GM12873 (cell line): ENCODE results near the gene IL27RA.

Experiments
- TF ChIP-seq, protein P1 (sequence below): IDR thresholded peaks from 2 replicates; pipeline ENCODE4 v1.5.1; 2012; ENCODE audit warnings: low read depth, mild to moderate bottlenecking, moderate library complexity, low read length, control low read depth; ENCODE audit not compliant: insufficient read depth; ENCODE audit errors: missing control alignments

The IL27RA gene

DNA sequence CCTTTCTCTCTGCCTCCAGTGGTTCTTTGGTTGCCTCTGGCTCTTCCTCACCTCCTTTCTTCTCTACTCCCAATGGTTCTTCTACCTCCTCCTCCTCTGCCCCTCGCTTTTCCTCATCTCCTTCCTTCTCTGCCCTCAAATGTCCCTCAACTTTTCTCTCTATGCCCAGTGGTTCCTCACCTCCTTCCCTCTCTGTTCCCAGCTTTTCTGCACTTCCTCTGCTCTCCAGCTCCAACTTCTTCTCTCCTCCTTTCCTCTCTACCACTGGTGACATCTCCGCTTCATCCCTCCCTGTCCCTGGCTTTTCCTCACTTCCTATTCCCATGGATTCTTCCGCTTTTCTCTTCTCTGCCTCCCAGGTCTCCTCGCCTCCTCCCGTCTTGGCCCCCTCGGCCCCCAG is 22.5 kb downstream of the IL27RA start:
- TF ChIP-seq, protein P1, sequence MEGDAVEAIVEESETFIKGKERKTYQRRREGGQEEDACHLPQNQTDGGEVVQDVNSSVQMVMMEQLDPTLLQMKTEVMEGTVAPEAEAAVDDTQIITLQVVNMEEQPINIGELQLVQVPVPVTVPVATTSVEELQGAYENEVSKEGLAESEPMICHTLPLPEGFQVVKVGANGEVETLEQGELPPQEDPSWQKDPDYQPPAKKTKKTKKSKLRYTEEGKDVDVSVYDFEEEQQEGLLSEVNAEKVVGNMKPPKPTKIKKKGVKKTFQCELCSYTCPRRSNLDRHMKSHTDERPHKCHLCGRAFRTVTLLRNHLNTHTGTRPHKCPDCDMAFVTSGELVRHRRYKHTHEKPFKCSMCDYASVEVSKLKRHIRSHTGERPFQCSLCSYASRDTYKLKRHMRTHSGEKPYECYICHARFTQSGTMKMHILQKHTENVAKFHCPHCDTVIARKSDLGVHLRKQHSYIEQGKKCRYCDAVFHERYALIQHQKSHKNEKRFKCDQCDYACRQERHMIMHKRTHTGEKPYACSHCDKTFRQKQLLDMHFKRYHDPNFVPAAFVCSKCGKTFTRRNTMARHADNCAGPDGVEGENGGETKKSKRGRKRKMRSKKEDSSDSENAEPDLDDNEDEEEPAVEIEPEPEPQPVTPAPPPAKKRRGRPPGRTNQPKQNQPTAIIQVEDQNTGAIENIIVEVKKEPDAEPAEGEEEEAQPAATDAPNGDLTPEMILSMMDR = no peak

- TF ChIP-seq, protein P1 = no peak
Observed at GRCh38 chr19:14054721-14055120, 23.2 kb downstream of the IL27RA start.

DNA sequence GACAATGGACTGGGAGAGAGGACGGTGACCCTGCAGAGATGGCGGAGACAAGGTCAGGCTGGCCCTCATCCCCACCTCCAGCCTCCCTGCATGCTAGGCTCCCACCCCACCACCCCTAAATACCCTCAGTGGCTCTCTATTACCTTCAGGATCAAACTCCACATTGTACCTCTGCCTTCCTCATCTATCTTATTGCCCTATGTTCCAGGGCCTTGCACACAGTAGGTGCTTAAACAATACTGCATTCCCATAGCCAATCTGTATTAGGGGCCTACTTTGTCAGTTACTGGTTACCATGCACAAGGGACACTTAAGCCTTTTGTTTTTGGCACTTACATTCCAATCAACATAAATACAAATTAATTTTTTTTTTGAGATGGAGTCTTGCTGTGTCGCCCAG is 23.8 kb downstream of the IL27RA start:
- TF ChIP-seq, protein P1 = no peak

GRCh38 chr19:14056069-14056666 is 24.6 kb downstream of the IL27RA start:
- TF ChIP-seq, protein P1 = no peak

GRCh38 chr19:14056741-14057356 is 25.3 kb downstream of the IL27RA start:
- TF ChIP-seq, protein P1 = no peak

GRCh38 chr19:14058182-14059092 is 26.9 kb downstream of the IL27RA start:
- TF ChIP-seq, protein P1 = no peak

DNA sequence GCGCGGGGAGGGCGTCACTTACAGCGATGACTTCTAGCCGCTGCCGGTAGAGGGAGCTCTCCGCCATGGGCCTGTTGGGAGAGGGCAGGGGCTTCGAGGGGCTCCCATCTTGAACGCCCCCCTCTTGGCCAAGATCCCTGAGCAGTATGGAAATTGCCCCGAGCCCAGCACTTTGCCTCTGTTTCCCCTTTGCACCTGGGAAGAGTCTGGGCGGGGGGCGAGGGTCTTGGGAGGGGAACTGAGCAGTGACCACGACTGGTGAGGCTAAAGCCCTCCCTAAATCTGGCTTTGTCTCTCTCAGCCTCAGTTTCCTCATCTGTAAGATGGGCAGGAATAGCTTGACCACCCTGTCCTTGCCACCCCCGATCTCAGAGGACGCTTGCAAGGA is 27.5 kb downstream of the IL27RA start:
- TF ChIP-seq, protein P1 = peak; percentile 86
